ENCODE results near the gene CWH43.

- TF ChIP-seq CTCF (IDR thresholded peaks at IDR 0.05) (no peak), POLR2A (IDR thresholded peaks at IDR 0.05) (no peak)
Observed at GRCh38 chr4:48958582-48958981, 27.5 kb upstream of the CWH43 start.

All from esophagus squamous epithelium (tissue), 4 donors.